ENCODE data around the gene COMMD9.

- TF ChIP-seq CTCF (IDR thresholded peaks at IDR 0.05): no peak
- TF ChIP-seq POLR2A (IDR thresholded peaks at IDR 0.05): no peak
These were observed 23.6 kb upstream of the COMMD9 start for GRCh38 chr11:36312611-36313472.
